Endothelial cell (in vitro differentiated cells): ENCODE data around the gene PRR5. TPM values are rescaled to one million over a fixed set of nuclear protein-coding genes. Genes with fewer than 3 reads are reported as not detected.

Source experiments
- DNase-seq: peaks from one replicate; pipeline ENCODE4 v3.0.0; 2021; ENCODE audit warnings: low spot score
- H3K27ac Mint-ChIP-seq: one replicate; pipeline ENCODE4 v1.8.0; 2021; ENCODE audit warnings: mixed read lengths, inconsistent platforms; ENCODE audit not compliant: unreplicated experiment
- H3K27me3 Mint-ChIP-seq: one replicate; pipeline ENCODE4 v1.8.0; 2021; ENCODE audit warnings: mild to moderate bottlenecking, moderate library complexity, mixed read lengths, inconsistent platforms; ENCODE audit not compliant: unreplicated experiment
- H3K36me3 Mint-ChIP-seq: one replicate; pipeline ENCODE4 v1.8.0; 2021; ENCODE audit warnings: mild to moderate bottlenecking, low read depth, mixed read lengths, inconsistent platforms; ENCODE audit not compliant: unreplicated experiment
- H3K4me1 Mint-ChIP-seq: one replicate; pipeline ENCODE4 v1.8.0; 2021; ENCODE audit warnings: mild to moderate bottlenecking, mixed read lengths, inconsistent platforms; ENCODE audit not compliant: unreplicated experiment
- H3K4me3 Mint-ChIP-seq: one replicate; pipeline ENCODE4 v1.8.0; 2021; ENCODE audit warnings: mild to moderate bottlenecking, mixed read lengths, inconsistent platforms; ENCODE audit not compliant: unreplicated experiment
- H3K9me3 Mint-ChIP-seq: one replicate; pipeline ENCODE4 v1.8.0; 2021; ENCODE audit warnings: mixed read lengths, inconsistent platforms; ENCODE audit not compliant: unreplicated experiment
- total RNA-seq: library from RNA; stranded (reverse); fragmentation: NEBNext Ultra II Directional; extraction: Animal tissue kit (Norgen Biotek cat#: 25700); gene quantifications from one replicate; pipeline ENCODE4 v1.2.1, GENCODE V29; 2021; ENCODE audit not compliant: unreplicated experiment
- TF ChIP-seq, protein P1 (sequence below): fragments of 200-600 bp; sonication (generic); IDR thresholded peaks from one replicate; pipeline ENCODE4 v1.5.0; 2021; ENCODE audit warnings: antibody characterized with exemption; ENCODE audit not compliant: unreplicated experiment

PRR5 gene
- total RNA-seq, 1 donor from 2014 or later, result 40.5 TPM

DNA sequence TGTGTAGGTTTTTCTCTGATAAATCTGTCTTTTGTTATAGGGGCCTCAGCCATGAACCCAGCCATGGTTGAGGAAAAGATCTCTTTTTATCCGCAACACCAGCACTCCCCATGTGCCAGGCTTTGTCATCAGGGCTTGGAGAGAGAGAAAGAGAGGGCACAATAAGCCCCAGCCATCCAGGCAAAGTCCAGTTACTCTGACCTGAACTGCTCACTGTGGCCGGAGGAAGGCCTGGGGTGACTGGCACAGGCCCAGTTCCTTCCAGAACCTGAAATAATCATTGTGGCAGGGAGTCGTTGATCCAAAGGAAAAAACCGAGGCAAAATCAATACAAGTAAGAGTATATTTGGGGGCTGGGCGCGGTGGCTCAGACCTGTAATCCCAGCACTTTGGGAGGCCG lies 46.5 kb downstream of the PRR5 start:
- TF ChIP-seq, protein P1, sequence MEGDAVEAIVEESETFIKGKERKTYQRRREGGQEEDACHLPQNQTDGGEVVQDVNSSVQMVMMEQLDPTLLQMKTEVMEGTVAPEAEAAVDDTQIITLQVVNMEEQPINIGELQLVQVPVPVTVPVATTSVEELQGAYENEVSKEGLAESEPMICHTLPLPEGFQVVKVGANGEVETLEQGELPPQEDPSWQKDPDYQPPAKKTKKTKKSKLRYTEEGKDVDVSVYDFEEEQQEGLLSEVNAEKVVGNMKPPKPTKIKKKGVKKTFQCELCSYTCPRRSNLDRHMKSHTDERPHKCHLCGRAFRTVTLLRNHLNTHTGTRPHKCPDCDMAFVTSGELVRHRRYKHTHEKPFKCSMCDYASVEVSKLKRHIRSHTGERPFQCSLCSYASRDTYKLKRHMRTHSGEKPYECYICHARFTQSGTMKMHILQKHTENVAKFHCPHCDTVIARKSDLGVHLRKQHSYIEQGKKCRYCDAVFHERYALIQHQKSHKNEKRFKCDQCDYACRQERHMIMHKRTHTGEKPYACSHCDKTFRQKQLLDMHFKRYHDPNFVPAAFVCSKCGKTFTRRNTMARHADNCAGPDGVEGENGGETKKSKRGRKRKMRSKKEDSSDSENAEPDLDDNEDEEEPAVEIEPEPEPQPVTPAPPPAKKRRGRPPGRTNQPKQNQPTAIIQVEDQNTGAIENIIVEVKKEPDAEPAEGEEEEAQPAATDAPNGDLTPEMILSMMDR, result no peak
- Mint-ChIP-seq H3K27ac (no peak overlapping the region), H3K27me3 (peaks cover 22% of the 10 kb centered on the region), H3K9me3 (no peaks in the 10 kb centered on the region), H3K4me1 (no peaks in the 10 kb centered on the region), H3K36me3 (no peaks in the 10 kb centered on the region), H3K4me3 (no peak overlapping the region)
- no peak for DNase-seq

DNA sequence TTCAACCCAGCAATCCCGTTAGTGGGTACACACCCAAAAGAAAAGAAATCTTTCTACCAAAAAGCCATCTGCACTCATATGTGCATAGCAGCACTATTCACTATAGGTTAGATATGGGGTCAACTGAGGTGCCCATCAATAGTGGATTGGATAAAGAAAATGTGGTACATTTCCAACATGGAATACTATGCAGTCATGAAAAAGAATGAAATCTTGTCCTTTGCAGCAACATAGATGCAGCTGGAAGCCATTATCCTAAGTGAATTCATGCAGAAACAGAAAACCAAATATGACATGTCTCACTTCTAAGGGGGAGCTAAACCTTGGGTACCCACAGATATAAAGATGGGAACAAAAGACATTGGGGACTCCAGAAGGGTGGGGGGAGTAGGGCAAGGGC lies 48.5 kb downstream of the PRR5 start:
- TF ChIP-seq, protein P1, result no peak
- H3K4me3 Mint-ChIP-seq, result no peak overlapping the region
- H3K4me1 Mint-ChIP-seq, result no peaks in the 10 kb centered on the region
- no peak for DNase-seq
- peaks cover 16% of the 10 kb centered on the region for H3K27me3 Mint-ChIP-seq
- no peaks in the 10 kb centered on the region for H3K36me3 Mint-ChIP-seq
- no peak overlapping the region for H3K27ac Mint-ChIP-seq
- no peaks in the 10 kb centered on the region for H3K9me3 Mint-ChIP-seq

DNA sequence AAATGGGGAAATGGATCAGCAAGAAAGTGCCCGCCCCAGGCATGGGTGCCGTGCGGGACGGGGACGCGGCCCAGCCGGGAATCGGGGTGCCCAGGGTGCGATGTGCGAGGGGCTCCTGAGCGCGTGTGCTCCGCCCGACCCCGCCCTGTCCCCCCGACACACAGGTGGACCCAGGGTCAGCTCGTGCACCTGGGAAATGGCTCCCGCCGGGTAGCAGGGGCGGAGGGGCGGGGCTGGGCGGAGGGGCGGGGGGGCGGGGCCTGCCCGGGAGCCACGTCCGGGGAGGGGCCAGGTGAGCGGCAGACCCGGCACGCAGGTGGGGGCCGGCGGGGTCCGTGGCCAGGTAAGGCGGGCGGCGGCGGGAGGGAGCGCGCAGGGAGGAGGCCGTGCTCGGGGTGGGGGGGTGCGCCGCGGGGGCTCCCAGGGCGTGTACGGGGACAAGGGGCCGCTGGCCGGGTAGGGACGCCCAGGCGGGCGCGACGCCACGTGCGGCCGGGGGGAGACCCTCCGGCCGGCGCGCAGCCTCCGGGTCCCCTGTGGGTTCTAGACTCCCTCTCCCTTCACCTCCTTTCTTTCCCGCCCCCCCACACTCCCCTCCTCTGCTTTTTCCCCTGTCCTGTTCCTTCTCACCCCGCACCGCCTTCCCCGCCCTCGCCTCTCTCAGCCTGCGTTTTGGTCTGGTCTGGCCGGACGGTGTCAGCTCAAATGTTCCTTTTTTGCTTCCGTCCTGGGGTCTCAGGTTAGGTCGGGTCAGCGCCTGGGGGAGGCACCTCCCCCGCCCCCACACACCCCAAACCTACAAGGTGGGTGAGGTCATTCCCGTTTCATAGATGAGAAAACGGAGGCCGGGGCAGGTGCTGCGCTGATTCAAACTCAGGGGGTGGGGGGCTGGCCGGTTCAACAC lies 50.5 kb downstream of the PRR5 start, which contains the start of gene ARHGAP8:
TSS of gene ARHGAP8 (plus strand) at position 291 of the 904 bp plus-strand sequence. CDS start 33,953 bp downstream, outside the sequence.
- TF ChIP-seq, protein P1, result no peak
- Mint-ChIP-seq H3K27me3 (peaks cover 14% of the 10 kb centered on the region), H3K4me3 (peak within 1 kb of the TSS; percentile 65), H3K9me3 (no peaks in the 10 kb centered on the region), H3K36me3 (no peaks in the 10 kb centered on the region), H3K4me1 (peaks cover 3% of the 10 kb centered on the region), H3K27ac (no peak within 1 kb of the TSS)
- no peak for DNase-seq

DNA sequence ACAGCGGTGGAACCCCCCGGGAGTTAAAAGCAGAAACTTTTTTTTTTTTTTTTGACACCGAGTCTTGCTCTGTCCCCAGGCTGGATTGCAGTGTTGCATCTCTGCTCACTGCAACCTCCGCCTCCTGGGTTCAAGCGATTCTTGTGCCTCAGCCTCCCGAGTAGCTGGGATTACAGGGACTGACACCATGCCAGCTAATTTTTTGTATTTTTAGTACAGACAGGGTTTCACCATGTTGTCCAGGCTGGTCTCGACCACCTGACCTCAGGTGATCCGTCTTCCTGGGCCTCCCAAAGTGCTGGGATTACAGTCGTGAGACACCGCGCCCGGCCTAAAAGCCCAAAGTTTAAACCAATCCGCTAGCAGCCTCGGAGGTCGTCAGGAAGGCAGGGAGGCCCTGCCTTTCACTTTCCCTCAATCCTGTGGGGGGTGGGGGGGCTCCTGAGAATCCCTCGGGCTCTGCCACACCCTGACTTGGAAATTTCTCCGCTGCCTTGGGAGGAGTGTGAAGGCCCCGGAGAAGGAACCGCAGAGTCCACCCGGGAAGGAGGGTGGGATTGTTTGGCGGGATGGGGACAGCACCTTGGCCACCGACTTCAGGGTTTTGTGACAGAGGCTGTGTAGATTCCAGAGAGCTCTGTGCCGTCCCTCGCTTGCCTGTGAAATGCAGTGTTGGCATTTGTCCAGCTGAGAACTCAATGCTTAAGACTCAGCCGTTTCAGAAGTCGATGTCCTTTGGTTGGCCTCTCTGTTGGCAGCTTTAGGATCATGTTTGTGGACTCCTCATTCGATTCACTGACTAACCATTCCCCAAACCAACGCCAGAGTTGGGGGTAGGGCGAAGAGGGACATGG lies 51.4 kb downstream of the PRR5 start:
- H3K36me3 Mint-ChIP-seq, result no peaks in the 10 kb centered on the region
- TF ChIP-seq, protein P1, result no peak
- H3K4me1 Mint-ChIP-seq, result peaks cover 4% of the 10 kb centered on the region
- DNase-seq, result no peak
- no peak overlapping the region for H3K27ac Mint-ChIP-seq
- peaks cover 14% of the 10 kb centered on the region for H3K27me3 Mint-ChIP-seq
- peak overlapping the region; percentile 65 for H3K4me3 Mint-ChIP-seq
- H3K9me3 Mint-ChIP-seq, result no peaks in the 10 kb centered on the region
